HCT116 (cell line): ENCODE data around the gene RAPSN. TPM values are rescaled to one million over a fixed set of nuclear protein-coding genes. Genes with fewer than 3 reads are reported as not detected.

Experiments
- ATAC-seq: fragments of 200-7000 bp; cut with Tn5 transposase; 2 replicates; pipeline ENCODE4 v1.9.1; 2020; ENCODE audit warnings: mild to moderate bottlenecking, moderate library complexity
- BruUV-seq: library from RNA; stranded (reverse); fragments of 400-500 nt; replicated peaks from 2 replicates; lab custom pipeline; 2021; lab: Mats Ljungman, UMichigan
- CTCF ChIA-PET: fragments of 300-600 bp; sonication (Branson Sonifier 250); formaldehyde crosslinking; loops from one replicate; lab custom pipeline; 2021; ENCODE audit warnings: antibody characterized with exemption; lab: Charles Lee
- POLR2A ChIA-PET: fragments of 300-600, 350-600 bp; sonication (Branson Sonifier 250); formaldehyde crosslinking; loops from one replicate; lab custom pipeline; 2021; ENCODE audit warnings: antibody characterized with exemption; lab: Charles Lee
- RAD21 ChIA-PET, 2 experiments: fragments of 300-600 bp; sonication (Branson Sonifier 250); formaldehyde crosslinking; loops; one replicate each; lab custom pipeline; 2023; ENCODE audit warnings: low total read pairs in 2 of 2; ENCODE audit not compliant: uncharacterized antibody in 2 of 2, unreplicated experiment in 2 of 2, low non-redundant PET in 1 of 2; lab: Charles Lee
- DNase-seq: peaks from one replicate; pipeline ENCODE4 v3.0.0-alpha.2; 2010; ENCODE audit warnings: low read depth, low spot score
- H2AFZ ChIP-seq: fragments of 200-600 bp; shearing (Covaris generic), sonication (generic); 2 replicates; pipeline ENCODE4 v1.6.1; 2017; ENCODE audit warnings: low read depth, mixed run types, mixed read lengths, antibody characterized with exemption, low read length; ENCODE audit not compliant: poor library complexity, severe bottlenecking
- H3K27ac ChIP-seq: 2 replicates; pipeline ENCODE4 v1.5.1; 2012; ENCODE audit warnings: low read depth, low read length
- H3K27me3 ChIP-seq: fragments of 200-600 bp; sonication (generic); 2 replicates; pipeline ENCODE4 v1.6.1; 2016; ENCODE audit warnings: mixed run types, low read length, mixed read lengths; ENCODE audit not compliant: insufficient read depth
- H3K36me3 ChIP-seq, 2 experiments: fragments of 200-500 bp in 1 of 2; fragments of 200-600 bp in 1 of 2; sonication (Bioruptor generic) in 1 of 2; sonication (generic) in 1 of 2; 2 replicates each; pipeline versions ENCODE4 v1.5.1 to v1.6.1; 2014 to 2016; ENCODE audit warnings: low read length in 2 of 2, inconsistent platforms in 1 of 2, mixed read lengths in 1 of 2, mixed run types in 1 of 2; ENCODE audit not compliant: insufficient read depth in 2 of 2, control insufficient read depth in 1 of 2
- H3K4me1 ChIP-seq, 2 experiments: fragments of 200-600 bp in 1 of 2; sonication (generic) in 1 of 2; 2 replicates each; pipeline versions ENCODE4 v1.5.1 to v1.6.1; 2012 to 2017; ENCODE audit warnings: low read length in 2 of 2, inconsistent platforms in 1 of 2, mild to moderate bottlenecking in 1 of 2, mixed read lengths in 1 of 2, mixed run types in 1 of 2, moderate library complexity in 1 of 2; ENCODE audit not compliant: insufficient read depth in 2 of 2, control insufficient read depth in 1 of 2
- H3K4me2 ChIP-seq: fragments of 200-600 bp; sonication (generic); 2 replicates; pipeline ENCODE4 v1.6.1; 2017; ENCODE audit warnings: mixed run types, low read length, mixed read lengths
- H3K4me3 ChIP-seq, 2 experiments: fragments of 200-600 bp in 1 of 2; sonication (generic) in 1 of 2; replicated peaks in 1 of 2; 2 replicates each; pipeline ENCODE4 v1.5.1; 2011 to 2016; ENCODE audit warnings: low read length in 2 of 2, control low read depth in 1 of 2, low read depth in 1 of 2, mild to moderate bottlenecking in 1 of 2, mixed read lengths in 1 of 2, mixed run types in 1 of 2
- H3K79me2 ChIP-seq: fragments of 200-600 bp; sonication (generic); 2 replicates; pipeline ENCODE4 v1.6.1; 2017; ENCODE audit warnings: mild to moderate bottlenecking, mixed run types, low read length, moderate library complexity, mixed read lengths; ENCODE audit not compliant: insufficient read depth
- H3K9ac ChIP-seq: fragments of 200-600 bp; sonication (generic); 2 replicates; pipeline ENCODE4 v1.6.1; 2016; ENCODE audit warnings: low read length, mixed read lengths
- H3K9me2 ChIP-seq: fragments of 200-600 bp; sonication (generic), shearing (Covaris generic); 2 replicates; pipeline ENCODE4 v1.6.1; 2017; ENCODE audit warnings: mixed run types, mild to moderate bottlenecking, moderate library complexity; ENCODE audit not compliant: insufficient read depth
- H3K9me3 ChIP-seq, 2 experiments: fragments of 200-500 bp in 1 of 2; fragments of 200-600 bp in 1 of 2; sonication (Bioruptor generic) in 1 of 2; sonication (generic) in 1 of 2; 2 replicates each; pipeline ENCODE4 v1.6.1; 2014 to 2017; ENCODE audit warnings: low read length in 2 of 2, mixed read lengths in 2 of 2, inconsistent platforms in 1 of 2, low read depth in 1 of 2, mild to moderate bottlenecking in 1 of 2, mixed run types in 1 of 2, moderate library complexity in 1 of 2; ENCODE audit not compliant: control insufficient read depth in 1 of 2, insufficient read depth in 1 of 2
- H4K20me1 ChIP-seq: fragments of 200-600 bp; sonication (generic), shearing (Covaris generic); 2 replicates; pipeline ENCODE4 v1.6.1; 2017; ENCODE audit warnings: mixed run types, mild to moderate bottlenecking, moderate library complexity; ENCODE audit not compliant: insufficient read depth
- CEBPB ChIP-seq: IDR thresholded peaks from 2 replicates; pipeline ENCODE4 v1.6.1; 2012; ENCODE audit warnings: low read depth
- EZH2 ChIP-seq: fragments of 200-600 bp; sonication (generic); IDR thresholded peaks from 2 replicates; pipeline ENCODE4 v1.6.1; 2017; ENCODE audit warnings: antibody characterized with exemption, mixed run types
- EZH2phosphoT487 ChIP-seq: fragments of 200-600 bp; IDR thresholded peaks from 2 replicates; pipeline ENCODE4 v1.6.1; 2018; ENCODE audit warnings: antibody characterized with exemption, borderline replicate concordance
- FOSL1 ChIP-seq: IDR thresholded peaks from 2 replicates; pipeline ENCODE4 v1.6.1; 2012; ENCODE audit warnings: low read depth
- POLR2A ChIP-seq: IDR thresholded peaks from 2 replicates; pipeline ENCODE4 v1.7.0; 2011; ENCODE audit warnings: borderline replicate concordance; ENCODE audit not compliant: insufficient read depth, insufficient read length; ENCODE audit errors: extremely low read depth
- POLR2AphosphoS5 ChIP-seq: IDR thresholded peaks from 2 replicates; pipeline ENCODE4 v1.6.1; 2011; ENCODE audit warnings: mild to moderate bottlenecking, low read depth, low read length, moderate library complexity
- SP1 ChIP-seq: IDR thresholded peaks from 2 replicates; pipeline ENCODE4 v1.6.1; 2012; ENCODE audit warnings: low read depth
- TCF7L2 ChIP-seq: IDR thresholded peaks from 2 replicates; pipeline ENCODE4 v1.7.0; 2011; ENCODE audit warnings: borderline replicate concordance, inconsistent platforms; ENCODE audit not compliant: insufficient read depth, insufficient read length; ENCODE audit errors: extremely low read depth
- YY1 ChIP-seq: IDR thresholded peaks from 2 replicates; pipeline ENCODE4 v1.6.1; 2011; ENCODE audit warnings: low read length, low read depth, moderate library complexity, mild to moderate bottlenecking; ENCODE audit not compliant: insufficient replicate concordance; ENCODE audit errors: extremely low read depth
- ZNF274 ChIP-seq: fragments of 200-500 bp; sonication (Bioruptor generic); IDR thresholded peaks from 2 replicates; pipeline ENCODE4 v1.6.1; 2014; ENCODE audit warnings: mild to moderate bottlenecking, low read depth, low read length, inconsistent platforms
- intact Hi-C: fragments of 100-400 bp; cut with micrococcal nuclease; formaldehyde crosslinking; loops from 2 replicates; pipeline ENCODE4 v1.10.0; 2022
- total RNA-seq: library from RNA; stranded (reverse); gene quantifications from one replicate; pipeline ENCODE4 v1.2.1, GENCODE V29; 2021; ENCODE audit not compliant: unreplicated experiment
- TF ChIP-seq, protein P1 (sequence below), 3 experiments: fragments of 200-600 bp in 1 of 3; sonication (generic) in 1 of 3; IDR thresholded peaks in 2 of 3; conservative IDR thresholded peaks in 1 of 3; 2 replicates each; pipeline ENCODE4 v1.5.1; 2012 to 2017; ENCODE audit warnings: low read depth in 2 of 3, low read length in 2 of 3, antibody characterized with exemption in 1 of 3, borderline replicate concordance in 1 of 3, control low read depth in 1 of 3, mild to moderate bottlenecking in 1 of 3, mixed read lengths in 1 of 3, mixed run types in 1 of 3, moderate library complexity in 1 of 3; ENCODE audit not compliant: insufficient read depth in 1 of 3
- TF ChIP-seq, protein P2 (sequence below): IDR thresholded peaks from 2 replicates; pipeline ENCODE4 v1.6.1; 2012; ENCODE audit warnings: low read depth
- TF ChIP-seq, protein P3 (sequence below): IDR thresholded peaks from 2 replicates; pipeline ENCODE4 v1.6.1; 2011; ENCODE audit warnings: mild to moderate bottlenecking, low read length, moderate library complexity; ENCODE audit not compliant: insufficient replicate concordance; ENCODE audit errors: extremely low read depth
- TF ChIP-seq, protein P4 (sequence below): IDR thresholded peaks from 2 replicates; pipeline ENCODE4 v1.6.1; 2012

The RAPSN gene
- total RNA-seq, 1 experiment from 2014 or later, result 0.57 TPM

DNA sequence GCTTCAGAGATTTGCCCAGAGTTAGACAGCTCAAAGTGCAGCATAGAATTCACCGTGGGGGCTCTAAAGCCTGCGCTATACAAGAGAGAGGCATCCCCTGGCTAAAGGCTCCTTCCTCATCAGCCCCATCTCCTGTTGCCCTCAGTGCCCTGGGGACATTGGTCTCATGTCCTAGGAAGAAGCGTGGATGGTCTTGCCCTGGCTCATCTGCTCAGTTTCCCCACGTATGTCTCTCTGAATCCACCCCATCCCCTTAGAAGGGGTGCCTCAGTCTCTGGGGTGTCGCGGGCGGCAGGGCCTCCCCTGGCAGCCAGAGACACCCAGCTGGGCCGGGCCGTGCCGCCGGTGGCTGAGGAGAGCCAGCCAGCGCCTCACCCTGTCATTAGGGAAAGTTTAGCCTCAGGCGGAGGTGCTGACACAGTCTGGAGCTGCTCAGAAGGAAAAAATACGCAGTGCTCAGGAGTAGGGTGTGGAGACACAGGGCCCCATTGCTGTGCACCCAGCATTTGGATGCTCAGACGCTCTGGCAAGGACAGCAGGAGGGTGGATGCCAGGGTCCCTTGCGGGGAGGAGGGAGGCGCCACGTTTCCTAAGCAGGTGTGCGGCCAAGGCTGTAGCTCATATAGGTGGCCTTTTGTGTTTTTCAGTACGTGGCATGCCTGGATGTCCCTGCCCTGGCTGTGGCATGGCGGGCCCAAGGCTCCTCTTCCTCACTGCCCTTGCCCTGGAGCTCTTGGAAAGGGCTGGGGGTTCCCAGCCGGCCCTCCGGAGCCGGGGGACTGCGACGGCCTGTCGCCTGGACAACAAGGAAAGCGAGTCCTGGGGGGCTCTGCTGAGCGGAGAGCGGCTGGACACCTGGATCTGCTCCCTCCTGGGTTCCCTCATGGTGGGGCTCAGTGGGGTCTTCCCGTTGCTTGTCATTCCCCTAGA, 39.2 kb downstream of the RAPSN start:
- Histone ChIP-seq H3K27me3 (no peaks in the 10 kb centered on the region), H3K27ac (peak overlapping the region; percentile 98), H3K9me2 (no peaks in the 10 kb centered on the region), H2AFZ (no peak overlapping the region), H3K79me2 (peaks cover 7% of the 10 kb centered on the region; the same call in 1 of the 2 replicates), H3K36me3 (peaks cover 0 to 4% of the 10 kb centered on the region in 2 experiments; a peak in 2 of 4 replicates), H3K4me3 (peak overlapping the region; percentile 78 to 87), H3K9ac (peak overlapping the region; percentile 73), H3K9me3 (no peaks in the 10 kb centered on the region), H3K4me2 (peak overlapping the region; percentile 88), H4K20me1 (no peaks in the 10 kb centered on the region), H3K4me1 (peaks cover 30 to 37% of the 10 kb centered on the region in 2 experiments)
- ChIA-PET RAD21 (no interaction called here), CTCF (interaction anchor here (1.4 kb wide), 1 partner anchor 35 kb away, joined by 4 read pairs; no protein-coding TSS in a partner anchor), POLR2A (no interaction called here)
- intact Hi-C loops, result loop anchor here (2.0 kb wide), 1 partner anchor 139 kb away; the partner anchor contains the start of gene MADD
- TF ChIP-seq, protein P1, sequence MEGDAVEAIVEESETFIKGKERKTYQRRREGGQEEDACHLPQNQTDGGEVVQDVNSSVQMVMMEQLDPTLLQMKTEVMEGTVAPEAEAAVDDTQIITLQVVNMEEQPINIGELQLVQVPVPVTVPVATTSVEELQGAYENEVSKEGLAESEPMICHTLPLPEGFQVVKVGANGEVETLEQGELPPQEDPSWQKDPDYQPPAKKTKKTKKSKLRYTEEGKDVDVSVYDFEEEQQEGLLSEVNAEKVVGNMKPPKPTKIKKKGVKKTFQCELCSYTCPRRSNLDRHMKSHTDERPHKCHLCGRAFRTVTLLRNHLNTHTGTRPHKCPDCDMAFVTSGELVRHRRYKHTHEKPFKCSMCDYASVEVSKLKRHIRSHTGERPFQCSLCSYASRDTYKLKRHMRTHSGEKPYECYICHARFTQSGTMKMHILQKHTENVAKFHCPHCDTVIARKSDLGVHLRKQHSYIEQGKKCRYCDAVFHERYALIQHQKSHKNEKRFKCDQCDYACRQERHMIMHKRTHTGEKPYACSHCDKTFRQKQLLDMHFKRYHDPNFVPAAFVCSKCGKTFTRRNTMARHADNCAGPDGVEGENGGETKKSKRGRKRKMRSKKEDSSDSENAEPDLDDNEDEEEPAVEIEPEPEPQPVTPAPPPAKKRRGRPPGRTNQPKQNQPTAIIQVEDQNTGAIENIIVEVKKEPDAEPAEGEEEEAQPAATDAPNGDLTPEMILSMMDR (IDR thresholded peaks at IDR 0.05 in 2 of 3, conservative IDR thresholded peaks at IDR 0.05 in 1 of 3; ENCODE audit: borderline replicate concordance in 1 of 3, insufficient read depth in 1 of 3, low read depth in 2 of 3, low read length in 2 of 3), result no peak
- TF ChIP-seq EZH2phosphoT487 (no peak), CEBPB (no peak), YY1 (no peak), SP1 (no peak), POLR2AphosphoS5 (no peak), EZH2 (no peak), ZNF274 (no peak), POLR2A (no peak), TCF7L2 (no peak), FOSL1 (no peak)
- TF ChIP-seq, protein P2, sequence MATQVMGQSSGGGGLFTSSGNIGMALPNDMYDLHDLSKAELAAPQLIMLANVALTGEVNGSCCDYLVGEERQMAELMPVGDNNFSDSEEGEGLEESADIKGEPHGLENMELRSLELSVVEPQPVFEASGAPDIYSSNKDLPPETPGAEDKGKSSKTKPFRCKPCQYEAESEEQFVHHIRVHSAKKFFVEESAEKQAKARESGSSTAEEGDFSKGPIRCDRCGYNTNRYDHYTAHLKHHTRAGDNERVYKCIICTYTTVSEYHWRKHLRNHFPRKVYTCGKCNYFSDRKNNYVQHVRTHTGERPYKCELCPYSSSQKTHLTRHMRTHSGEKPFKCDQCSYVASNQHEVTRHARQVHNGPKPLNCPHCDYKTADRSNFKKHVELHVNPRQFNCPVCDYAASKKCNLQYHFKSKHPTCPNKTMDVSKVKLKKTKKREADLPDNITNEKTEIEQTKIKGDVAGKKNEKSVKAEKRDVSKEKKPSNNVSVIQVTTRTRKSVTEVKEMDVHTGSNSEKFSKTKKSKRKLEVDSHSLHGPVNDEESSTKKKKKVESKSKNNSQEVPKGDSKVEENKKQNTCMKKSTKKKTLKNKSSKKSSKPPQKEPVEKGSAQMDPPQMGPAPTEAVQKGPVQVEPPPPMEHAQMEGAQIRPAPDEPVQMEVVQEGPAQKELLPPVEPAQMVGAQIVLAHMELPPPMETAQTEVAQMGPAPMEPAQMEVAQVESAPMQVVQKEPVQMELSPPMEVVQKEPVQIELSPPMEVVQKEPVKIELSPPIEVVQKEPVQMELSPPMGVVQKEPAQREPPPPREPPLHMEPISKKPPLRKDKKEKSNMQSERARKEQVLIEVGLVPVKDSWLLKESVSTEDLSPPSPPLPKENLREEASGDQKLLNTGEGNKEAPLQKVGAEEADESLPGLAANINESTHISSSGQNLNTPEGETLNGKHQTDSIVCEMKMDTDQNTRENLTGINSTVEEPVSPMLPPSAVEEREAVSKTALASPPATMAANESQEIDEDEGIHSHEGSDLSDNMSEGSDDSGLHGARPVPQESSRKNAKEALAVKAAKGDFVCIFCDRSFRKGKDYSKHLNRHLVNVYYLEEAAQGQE, result no peak
- TF ChIP-seq, protein P3, sequence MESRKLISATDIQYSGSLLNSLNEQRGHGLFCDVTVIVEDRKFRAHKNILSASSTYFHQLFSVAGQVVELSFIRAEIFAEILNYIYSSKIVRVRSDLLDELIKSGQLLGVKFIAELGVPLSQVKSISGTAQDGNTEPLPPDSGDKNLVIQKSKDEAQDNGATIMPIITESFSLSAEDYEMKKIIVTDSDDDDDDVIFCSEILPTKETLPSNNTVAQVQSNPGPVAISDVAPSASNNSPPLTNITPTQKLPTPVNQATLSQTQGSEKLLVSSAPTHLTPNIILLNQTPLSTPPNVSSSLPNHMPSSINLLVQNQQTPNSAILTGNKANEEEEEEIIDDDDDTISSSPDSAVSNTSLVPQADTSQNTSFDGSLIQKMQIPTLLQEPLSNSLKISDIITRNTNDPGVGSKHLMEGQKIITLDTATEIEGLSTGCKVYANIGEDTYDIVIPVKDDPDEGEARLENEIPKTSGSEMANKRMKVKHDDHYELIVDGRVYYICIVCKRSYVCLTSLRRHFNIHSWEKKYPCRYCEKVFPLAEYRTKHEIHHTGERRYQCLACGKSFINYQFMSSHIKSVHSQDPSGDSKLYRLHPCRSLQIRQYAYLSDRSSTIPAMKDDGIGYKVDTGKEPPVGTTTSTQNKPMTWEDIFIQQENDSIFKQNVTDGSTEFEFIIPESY, result no peak
- TF ChIP-seq, protein P4, sequence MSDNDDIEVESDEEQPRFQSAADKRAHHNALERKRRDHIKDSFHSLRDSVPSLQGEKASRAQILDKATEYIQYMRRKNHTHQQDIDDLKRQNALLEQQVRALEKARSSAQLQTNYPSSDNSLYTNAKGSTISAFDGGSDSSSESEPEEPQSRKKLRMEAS, result no peak
- BruUV-seq, result no TSS peak
- ATAC-seq (no peak), DNase-seq (no peak)
